MG63 (cell line): ENCODE data around the gene GPATCH2L. TPM values are rescaled to one million over a fixed set of nuclear protein-coding genes. Genes with fewer than 3 reads are reported as not detected.

Source experiments
- DNase-seq: peaks from one replicate; pipeline ENCODE4 v3.0.0-alpha.2; 2020
- H3K27me3 ChIP-seq: fragments of 250-450 bp; sonication (Bioruptor Pico); 2 replicates; pipeline ENCODE4 v1.5.1; 2020; ENCODE audit warnings: mild to moderate bottlenecking, moderate library complexity
- H3K36me3 ChIP-seq: fragments of 250-450 bp; sonication (Bioruptor Pico); 2 replicates; pipeline ENCODE4 v1.5.1; 2020; ENCODE audit warnings: mild to moderate bottlenecking, moderate library complexity
- H3K4me3 ChIP-seq: fragments of 250-450 bp; sonication (Bioruptor Pico); 2 replicates; pipeline ENCODE4 v1.5.1; 2020; ENCODE audit warnings: mild to moderate bottlenecking, moderate library complexity
- H3K9me3 ChIP-seq: fragments of 250-450 bp; sonication (Bioruptor Pico); 2 replicates; pipeline ENCODE4 v1.5.1; 2020; ENCODE audit warnings: mild to moderate bottlenecking, moderate library complexity
- total RNA-seq: library from RNA; depleted of rRNA; stranded (reverse); fragments of >200 nt; shearing (Covaris generic); gene quantifications from 2 replicates; pipeline ENCODE4 v1.2.3, GENCODE V29; 2014; ENCODE audit warnings: low replicate concordance; rRNA removed

GPATCH2L gene
- 17.5 and 27.7 TPM in 2 replicates for total RNA-seq

DNA sequence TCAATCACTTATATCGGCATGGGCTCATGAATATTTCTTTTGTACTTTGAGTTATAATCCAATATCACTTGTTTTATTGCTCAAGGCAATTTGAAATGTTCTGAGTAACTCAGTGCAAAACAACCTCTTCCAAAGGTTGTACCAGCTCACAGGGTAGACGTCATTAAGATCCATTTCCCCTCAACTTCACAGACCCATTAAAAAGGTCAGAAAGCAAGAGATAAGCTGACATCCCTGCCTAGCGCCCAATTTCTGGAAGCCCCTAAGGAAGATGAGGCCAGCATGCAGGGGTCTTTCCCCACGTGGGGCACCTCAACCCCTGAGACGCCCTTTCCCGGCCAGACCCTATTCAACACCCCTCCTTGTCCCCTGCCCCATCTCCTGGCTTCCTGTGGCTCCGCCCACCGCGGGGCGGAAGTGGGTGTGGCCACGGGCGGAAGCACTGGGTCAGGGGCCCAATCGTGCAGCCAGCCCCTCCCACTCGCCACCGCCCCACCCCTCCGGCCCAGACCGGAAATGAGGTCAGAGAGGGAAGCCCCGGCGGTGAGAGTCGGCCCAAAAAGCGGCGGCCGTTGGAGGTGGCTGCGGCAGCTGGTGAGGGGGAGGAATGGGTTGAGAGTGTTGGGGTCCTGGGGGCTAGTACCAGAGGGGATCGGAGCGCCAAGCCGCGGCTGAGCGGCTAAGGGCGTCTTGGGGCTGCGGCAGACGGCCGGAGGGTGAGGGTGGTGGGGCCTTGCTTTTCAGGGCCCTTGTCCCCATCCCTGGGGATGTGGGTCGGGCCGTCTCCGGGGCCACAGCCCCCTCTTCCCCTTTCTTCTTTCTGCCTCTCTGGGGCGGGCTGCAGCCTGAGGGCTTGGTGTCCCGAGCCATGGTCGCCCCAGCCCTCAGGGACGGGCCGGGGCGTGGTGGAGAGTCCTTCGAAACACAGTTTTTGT lies at the start of gene GPATCH2L:
GPATCH2L (plus strand) TSS at position 525 of the 935 bp plus-strand sequence. CDS start 2,442 bp downstream, outside the sequence.
- Histone ChIP-seq H3K9me3 (0 out of 2 replicates have a peak, but pooled peaks cover 4% of the 10 kb centered on the region), H3K27me3 (no peaks in the 10 kb centered on the region), H3K36me3 (peaks cover 19% of the 10 kb centered on the region), H3K4me3 (peak within 1 kb of the TSS; percentile 89)
- DNase-seq = peak; percentile 88

DNA sequence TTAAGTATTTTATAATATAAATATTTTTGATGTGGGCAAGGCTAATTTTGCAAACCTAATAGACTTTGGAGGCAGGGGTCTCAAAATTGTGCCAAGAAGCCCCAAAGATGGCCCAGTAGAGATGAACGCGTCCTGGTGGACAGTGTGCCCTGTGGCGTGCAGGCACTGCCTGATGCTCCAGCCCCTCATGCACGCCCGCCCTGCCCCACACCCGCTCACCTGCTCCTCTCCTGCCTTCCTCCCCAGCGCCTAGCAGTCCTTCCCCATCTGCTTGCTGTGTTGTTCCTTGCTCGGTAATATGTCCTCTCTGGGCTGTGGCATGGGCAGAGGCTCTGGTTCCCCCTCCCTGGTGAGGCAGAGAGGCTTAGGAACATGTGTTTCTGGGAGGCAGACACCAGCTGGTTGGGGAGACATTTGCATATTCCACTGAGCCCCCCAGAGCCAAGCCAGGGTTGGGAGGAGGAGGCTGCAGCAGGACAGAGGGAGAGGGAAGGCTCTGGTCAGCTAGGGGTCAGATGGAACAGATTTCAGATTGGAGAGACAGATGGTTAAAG lies 46.8 kb upstream of the GPATCH2L start:
- H3K4me3 ChIP-seq = no peak overlapping the region

DNA sequence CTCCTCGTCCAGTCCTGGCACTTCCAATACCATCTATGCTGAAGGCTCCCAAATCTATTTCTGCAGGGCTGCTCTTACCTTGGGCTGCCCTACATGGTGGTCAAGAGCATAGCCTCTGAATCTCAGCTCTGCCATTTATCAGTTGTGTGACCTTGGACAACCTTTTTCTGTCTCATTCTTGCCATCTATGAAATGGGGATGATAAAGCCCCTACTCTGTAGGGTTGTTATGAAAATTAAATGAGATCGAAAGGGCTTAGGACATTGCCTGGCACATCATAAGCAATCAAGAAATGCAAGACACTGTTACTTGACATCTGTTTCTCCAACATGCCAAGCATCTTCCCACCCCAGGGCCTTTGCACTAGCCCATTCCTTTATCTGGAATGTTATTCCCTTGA lies 45.5 kb upstream of the GPATCH2L start:
- DNase-seq = no peak
- Histone ChIP-seq H3K4me3 (no peak overlapping the region), H3K9me3 (no peaks in the 10 kb centered on the region), H3K36me3 (no peaks in the 10 kb centered on the region), H3K27me3 (no peaks in the 10 kb centered on the region)

More for the DNA sequence above, 46.8 kb upstream of the GPATCH2L start:
- Histone ChIP-seq H3K9me3 (no peaks in the 10 kb centered on the region), H3K36me3 (no peaks in the 10 kb centered on the region), H3K27me3 (no peaks in the 10 kb centered on the region)
- DNase-seq = no peak

DNA sequence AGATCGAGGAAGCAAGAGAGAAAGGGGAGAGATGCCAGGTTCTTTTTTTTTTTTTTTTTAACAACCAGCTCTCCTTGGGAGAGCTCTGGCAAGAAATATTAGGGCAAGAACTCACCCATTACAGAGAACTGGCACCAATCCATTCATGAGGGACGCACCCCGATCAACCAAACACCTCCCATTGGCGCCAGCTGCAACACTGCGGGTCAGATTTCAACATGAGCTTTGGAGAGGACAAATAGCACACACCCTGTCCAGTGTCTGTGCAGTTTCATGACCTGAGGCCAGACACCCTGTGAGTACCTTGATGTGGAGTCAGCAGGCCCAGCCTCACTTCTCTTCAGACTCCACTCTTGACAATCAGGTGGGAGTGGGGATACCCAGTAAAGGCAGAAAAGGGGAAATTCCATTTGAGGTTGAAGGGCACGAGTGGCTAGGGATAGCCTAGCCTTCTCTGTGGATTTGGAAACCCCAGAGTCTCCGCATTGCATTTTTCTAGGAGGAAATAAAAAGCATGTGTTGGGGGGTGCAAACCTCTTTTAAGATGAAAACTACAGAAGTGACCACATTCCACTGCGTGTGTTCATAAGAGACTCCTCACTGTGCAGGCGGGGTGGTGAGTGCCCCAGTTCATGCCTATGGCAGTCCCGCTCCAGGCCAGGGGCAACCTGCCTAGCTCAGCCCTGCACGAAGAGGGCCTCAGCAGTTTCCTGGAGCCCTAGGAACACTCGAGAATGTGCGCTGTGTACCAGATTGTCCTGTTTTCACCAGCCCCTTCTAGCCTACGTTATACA lies 42.4 kb upstream of the GPATCH2L start:
- Histone ChIP-seq H3K36me3 (no peaks in the 10 kb centered on the region), H3K9me3 (no peaks in the 10 kb centered on the region), H3K27me3 (no peaks in the 10 kb centered on the region), H3K4me3 (no peak overlapping the region)
- DNase-seq = peak; percentile 4

DNA sequence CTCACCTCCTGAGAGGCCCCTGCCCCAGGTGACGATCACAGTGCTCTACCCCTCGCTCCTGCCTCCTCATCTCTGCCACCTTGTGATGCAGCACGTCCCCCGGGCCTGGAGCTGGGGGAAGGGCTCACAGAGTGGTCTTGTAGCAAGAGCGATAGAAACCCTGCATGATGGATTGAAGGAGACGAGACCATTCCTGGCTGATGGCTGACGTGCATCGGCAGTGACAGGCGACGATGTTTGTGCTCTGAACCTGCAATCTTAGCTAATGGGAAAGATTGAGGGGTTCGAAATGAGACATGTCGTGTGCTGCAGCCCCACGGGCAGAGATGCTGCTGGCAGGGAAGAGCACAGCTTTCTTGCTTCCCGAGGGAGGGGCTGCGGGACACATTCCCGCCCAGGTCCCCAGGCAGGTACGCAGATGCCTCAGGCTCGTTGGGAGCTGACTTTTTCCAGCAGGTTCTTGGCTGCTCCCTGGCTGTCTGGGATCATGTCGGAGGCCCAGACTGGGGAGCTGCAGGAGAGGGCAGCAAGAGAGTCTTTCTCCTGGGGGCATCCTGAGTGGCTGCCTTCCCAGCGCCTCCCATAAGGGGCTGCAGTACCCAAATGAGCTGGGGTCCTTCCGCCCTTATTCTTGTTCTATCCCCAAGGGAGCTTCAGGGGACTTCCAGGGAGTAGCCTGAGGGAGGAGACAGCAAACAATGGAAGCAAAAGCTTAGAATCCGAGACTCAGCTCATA lies 38.7 kb upstream of the GPATCH2L start:
- Histone ChIP-seq H3K27me3 (no peaks in the 10 kb centered on the region), H3K9me3 (no peaks in the 10 kb centered on the region), H3K4me3 (no peak overlapping the region), H3K36me3 (no peaks in the 10 kb centered on the region)
- DNase-seq = no peak

DNA sequence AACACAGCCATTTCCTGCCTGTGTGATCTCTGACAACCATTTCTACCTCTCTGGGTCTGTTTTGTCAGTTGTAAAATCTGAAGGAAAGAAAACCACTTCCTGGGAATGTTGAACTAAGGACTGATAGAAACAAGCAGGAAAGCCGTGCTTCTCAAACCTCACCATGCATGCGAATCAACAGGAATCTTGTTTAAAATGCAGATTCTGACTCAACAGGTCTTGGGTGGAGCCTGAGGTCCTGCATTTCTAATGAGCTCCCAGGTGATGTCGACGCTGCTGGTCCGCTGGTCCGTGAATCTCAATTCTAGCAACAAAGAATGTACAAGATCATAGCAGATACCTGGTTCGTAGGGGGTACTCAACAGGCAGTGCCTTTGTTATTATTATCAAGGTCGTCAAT lies 38.0 kb upstream of the GPATCH2L start:
- DNase-seq = no peak
- no peaks in the 10 kb centered on the region for H3K36me3 ChIP-seq
- H3K27me3 ChIP-seq = no peaks in the 10 kb centered on the region
- no peak overlapping the region for H3K4me3 ChIP-seq
- H3K9me3 ChIP-seq = no peaks in the 10 kb centered on the region

DNA sequence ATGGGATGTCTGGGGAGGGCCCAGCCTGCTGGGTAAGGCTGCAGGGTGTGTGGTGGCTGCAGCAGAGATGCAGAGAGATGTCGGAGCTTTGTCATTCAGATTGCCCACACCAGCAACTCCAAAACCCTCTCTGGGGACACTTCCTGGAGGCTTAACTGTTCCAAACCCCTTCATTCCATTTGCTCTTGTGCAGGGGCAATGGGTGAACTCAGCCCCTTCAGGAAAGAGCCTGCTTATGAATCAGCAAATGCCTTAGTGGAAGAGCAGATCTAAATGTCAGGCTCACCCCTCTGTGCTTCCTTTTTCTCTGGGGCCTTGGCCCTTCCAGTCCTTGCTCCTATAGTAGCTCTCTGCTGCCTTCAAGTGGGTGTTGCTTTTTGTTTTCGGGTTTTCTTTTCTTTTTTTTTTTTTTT lies 36.7 kb upstream of the GPATCH2L start:
- H3K36me3 ChIP-seq = no peaks in the 10 kb centered on the region
- H3K4me3 ChIP-seq = no peak overlapping the region
- no peaks in the 10 kb centered on the region for H3K27me3 ChIP-seq
- no peak for DNase-seq
- no peaks in the 10 kb centered on the region for H3K9me3 ChIP-seq

DNA sequence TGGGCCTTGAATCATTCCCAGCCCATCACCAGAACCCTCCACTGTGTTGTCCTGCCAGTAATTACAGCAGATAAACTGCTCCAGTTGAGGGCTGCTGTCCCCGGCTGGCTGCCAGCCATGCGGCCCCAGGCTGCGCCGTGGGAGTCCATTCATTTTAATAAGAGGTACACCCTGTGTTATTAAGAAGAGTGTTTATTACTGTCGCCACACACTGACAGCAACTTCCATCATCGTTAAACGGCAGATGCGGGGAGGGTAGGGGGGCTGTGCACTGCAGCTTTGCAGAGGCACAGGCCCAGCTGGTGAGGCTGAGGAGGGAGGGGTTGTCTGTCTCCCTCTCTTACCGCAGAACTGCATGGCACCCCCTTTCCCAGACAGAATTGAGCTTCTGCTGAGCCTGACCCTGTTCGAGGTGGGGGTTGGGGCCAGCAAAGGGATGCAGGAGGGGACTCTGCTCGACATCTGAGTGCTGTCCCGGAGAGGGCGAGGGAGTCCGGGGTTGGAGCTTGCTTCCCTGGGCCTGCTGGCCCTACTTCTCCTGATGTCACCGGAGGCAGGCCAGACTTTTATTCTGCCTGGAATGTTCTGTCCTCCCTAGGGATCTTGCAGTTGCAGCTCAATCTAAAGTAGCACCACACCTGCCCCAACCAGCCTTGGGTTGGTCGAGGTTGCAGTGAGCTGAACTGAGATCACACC lies 33.8 kb upstream of the GPATCH2L start:
- H3K36me3 ChIP-seq = no peaks in the 10 kb centered on the region
- no peaks in the 10 kb centered on the region for H3K27me3 ChIP-seq
- H3K4me3 ChIP-seq = no peak overlapping the region
- no peaks in the 10 kb centered on the region for H3K9me3 ChIP-seq
- DNase-seq = no peak

DNA sequence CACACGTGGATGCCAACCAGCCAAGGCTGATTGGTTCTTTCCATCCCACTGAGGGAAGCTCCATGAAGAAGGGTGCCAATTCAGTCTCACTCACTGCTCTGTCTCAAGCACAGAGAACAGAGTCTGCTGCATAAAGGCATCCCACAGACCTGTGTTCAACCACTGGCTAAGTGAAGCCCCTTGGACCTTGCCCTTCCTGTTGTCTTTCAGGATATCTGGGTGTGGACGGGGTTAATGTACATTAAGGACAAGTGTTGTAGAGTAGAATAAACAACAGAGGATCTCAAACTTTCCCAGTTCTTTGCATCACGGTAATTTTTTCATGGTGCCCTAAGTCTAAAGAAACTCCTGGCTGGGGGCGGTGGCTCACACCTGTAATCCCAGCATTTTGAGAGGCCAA lies 33.1 kb upstream of the GPATCH2L start:
- no peaks in the 10 kb centered on the region for H3K36me3 ChIP-seq
- H3K4me3 ChIP-seq = no peak overlapping the region
- no peak for DNase-seq
- H3K9me3 ChIP-seq = no peaks in the 10 kb centered on the region
- no peaks in the 10 kb centered on the region for H3K27me3 ChIP-seq

DNA sequence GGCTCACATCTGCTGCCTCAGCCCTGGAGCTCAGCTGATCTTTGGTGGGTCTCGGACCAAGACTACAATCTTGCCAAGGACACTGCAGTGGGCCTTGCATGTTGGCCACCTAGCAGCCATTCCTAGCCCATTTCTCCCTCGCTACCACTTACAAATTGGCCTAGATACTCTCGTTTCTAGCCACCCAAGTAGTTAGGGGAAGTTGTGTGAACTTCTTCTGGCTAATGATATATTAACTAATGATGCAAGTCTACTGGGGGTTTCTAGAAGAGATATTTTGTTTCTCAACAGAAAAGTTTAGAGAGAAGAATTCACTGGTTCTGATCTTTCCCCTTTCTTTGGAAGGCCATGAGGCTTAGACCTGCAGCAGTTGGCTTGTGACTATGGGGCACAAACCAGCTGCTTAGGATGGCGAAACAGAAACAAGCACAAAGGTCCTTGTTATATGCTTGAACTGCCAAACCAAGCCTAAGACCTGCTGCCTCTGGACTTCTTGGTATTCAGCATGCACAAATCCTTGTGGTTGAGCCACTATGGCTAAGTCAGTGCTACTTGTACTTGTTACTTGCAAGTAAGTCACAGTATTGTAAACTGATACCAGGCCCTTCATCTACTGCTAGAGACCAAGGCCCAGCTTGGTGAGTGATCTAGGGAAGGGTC lies 30.5 kb upstream of the GPATCH2L start:
- DNase-seq = no peak
- H3K27me3 ChIP-seq = no peaks in the 10 kb centered on the region
- H3K9me3 ChIP-seq = no peaks in the 10 kb centered on the region
- H3K36me3 ChIP-seq = no peaks in the 10 kb centered on the region
- no peak overlapping the region for H3K4me3 ChIP-seq

DNA sequence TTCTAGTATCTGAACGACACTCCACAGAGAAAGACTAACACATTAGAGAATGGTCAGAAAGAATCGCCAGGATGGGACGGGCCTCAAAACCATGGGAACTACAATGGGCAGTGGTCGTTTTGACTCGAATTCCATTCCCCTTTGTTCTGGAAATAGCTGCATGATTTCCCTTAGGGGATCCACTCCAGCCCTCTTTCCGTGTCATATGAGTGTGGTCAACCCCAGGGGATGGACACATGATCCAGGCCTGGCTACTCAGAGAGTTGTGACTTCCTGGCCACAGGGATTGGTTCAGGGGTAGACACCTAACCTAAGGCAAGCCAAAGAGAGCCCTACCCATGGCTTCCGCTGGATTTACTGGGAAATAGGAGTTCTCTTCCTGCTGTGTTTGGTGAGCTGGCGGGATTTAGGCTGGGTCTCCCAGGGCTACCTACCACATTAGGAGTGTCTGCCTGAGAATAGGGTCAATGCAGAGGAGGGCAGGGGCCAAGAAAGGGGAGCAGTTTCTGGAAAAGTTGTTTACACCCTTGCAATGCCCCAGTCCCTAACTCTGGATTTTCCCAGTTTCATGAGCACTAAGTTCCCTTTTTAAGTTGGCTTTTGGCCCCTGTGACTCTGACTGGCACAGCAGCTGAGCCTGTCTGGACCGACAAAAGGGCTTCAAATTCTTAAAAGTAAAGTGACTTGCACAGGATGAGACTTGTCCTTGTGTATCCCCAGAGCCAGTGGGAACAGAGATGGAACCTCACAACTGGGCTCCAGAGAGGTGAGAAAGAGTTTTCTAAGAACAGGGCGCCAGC lies 28.1 kb upstream of the GPATCH2L start:
- H3K36me3 ChIP-seq = no peaks in the 10 kb centered on the region
- H3K4me3 ChIP-seq = no peak overlapping the region
- H3K27me3 ChIP-seq = no peaks in the 10 kb centered on the region
- no peak for DNase-seq
- no peaks in the 10 kb centered on the region for H3K9me3 ChIP-seq

DNA sequence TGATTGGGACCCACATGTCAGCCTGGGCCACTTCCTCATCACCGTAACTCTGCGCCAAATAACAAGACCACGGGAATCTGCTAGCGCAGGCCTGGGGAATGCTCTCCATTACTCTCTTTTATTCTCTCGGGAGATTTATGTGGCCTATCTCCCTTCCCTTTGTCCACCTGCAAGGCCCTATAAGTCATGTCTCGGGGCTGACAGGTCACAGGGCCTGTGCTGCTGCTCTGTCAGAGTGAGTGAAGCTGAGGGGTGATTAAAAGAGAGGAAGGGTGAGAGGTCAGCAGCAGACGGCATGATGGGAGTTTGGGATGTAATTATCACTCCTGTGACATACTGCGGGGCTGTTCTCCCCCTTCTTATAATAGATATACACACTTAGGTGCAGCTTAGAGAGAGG lies 26.2 kb upstream of the GPATCH2L start:
- H3K36me3 ChIP-seq = no peaks in the 10 kb centered on the region
- no peak for DNase-seq
- no peaks in the 10 kb centered on the region for H3K9me3 ChIP-seq
- H3K4me3 ChIP-seq = no peak overlapping the region
- no peaks in the 10 kb centered on the region for H3K27me3 ChIP-seq

DNA sequence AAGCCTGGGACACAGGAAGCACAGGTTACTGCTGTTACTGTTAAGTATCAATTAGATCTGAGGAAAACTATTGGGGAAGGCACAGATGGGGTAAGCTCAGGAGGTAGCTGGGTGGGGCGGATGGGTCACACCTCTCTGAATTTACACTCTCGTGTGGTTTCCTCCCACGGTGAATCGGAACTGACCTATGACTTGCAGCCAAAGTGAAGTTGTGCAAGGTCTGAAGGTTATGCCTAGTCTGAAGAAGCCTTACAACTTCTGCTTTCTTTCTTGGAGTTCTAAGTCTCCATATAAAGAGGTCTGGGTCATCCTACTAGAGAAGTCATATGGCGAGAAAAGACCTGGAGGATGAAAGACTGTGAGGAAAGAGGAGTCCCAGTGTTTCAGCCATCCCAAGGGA lies 25.6 kb upstream of the GPATCH2L start:
- H3K9me3 ChIP-seq = no peaks in the 10 kb centered on the region
- no peak for DNase-seq
- no peaks in the 10 kb centered on the region for H3K27me3 ChIP-seq
- H3K36me3 ChIP-seq = no peaks in the 10 kb centered on the region
- H3K4me3 ChIP-seq = no peak overlapping the region

DNA sequence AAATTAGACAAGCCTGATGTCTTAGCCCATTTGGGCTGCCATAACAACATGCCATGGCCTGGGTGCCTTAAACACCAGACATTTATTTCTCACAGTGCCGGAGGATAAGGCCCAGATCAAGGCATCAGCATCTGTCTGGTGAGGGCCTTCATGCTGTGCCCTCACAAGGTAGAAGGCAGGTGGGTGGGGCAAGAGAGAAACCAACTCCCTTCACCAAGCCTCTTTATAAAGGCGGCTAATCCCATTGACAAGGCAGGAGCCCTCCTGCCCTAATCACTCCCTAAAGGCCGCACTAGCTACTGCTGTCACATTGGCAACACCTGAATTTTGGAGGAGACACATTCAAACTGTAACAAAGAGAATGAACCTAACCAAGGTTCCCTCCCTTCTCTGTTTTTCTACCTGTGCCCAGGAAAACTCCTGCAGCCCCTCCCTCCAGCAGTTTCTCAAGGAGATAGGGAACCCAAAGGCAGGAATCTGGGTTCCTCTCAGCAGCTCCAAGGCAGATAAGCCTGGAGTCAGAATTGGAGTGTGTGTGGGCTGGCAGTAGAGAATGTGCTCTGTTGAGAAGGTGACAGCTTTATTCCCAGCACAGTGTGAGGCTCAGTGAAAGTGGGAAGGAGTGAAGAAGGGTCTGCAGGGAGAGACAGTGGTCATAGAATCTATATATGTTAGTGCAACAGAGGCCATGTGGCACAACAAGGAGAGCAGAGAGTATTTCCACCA lies 21.7 kb upstream of the GPATCH2L start:
- Histone ChIP-seq H3K4me3 (no peak overlapping the region), H3K27me3 (no peaks in the 10 kb centered on the region), H3K9me3 (no peaks in the 10 kb centered on the region), H3K36me3 (no peaks in the 10 kb centered on the region)
- DNase-seq = no peak
